C4-2B (cell line): ENCODE measurements around the gene KIF26B.
A peak's percentile ranks its signal among the peaks of the same experiment; 100 is the strongest.

ENCODE experiments used
- H3K27ac ChIP-seq: fragments of 450-650 bp; 2 replicates; pipeline ENCODE4 v1.5.1; 2017
- CTCF ChIP-seq: fragments of 450-650 bp; conservative IDR thresholded peaks from 2 replicates; pipeline ENCODE4 v1.5.1; 2017; ENCODE audit warnings: mild to moderate bottlenecking
- ZFX ChIP-seq: fragments of 450-650 bp; IDR thresholded peaks from 2 replicates; pipeline ENCODE4 v1.6.1; 2017

The KIF26B gene

GRCh38 chr1:245652660-245653427, 498.1 kb downstream of the KIF26B start:
- TF ChIP-seq CTCF (no peak), ZFX (no peak)
- no peak overlapping the region for H3K27ac ChIP-seq

- no peak for TF ChIP-seq CTCF
- TF ChIP-seq ZFX: no peak
- H3K27ac ChIP-seq: no peak overlapping the region
Observed at GRCh38 chr1:245654460-245655050, 499.8 kb downstream of the KIF26B start.

- TF ChIP-seq ZFX (0 out of 2 replicates have a peak, but pooled peaks have one; percentile 14), CTCF (no peak)
Observed at GRCh38 chr1:245656189-245656717, 501.5 kb downstream of the KIF26B start.

GRCh38 chr1:245657371-245657770, 502.6 kb downstream of the KIF26B start:
- no peak for TF ChIP-seq CTCF
- TF ChIP-seq ZFX: no peak
- no peak overlapping the region for H3K27ac ChIP-seq

More at GRCh38 chr1:245656189-245656717, 501.5 kb downstream of the KIF26B start:
- H3K27ac ChIP-seq: no peak overlapping the region

- H3K27ac ChIP-seq: no peak overlapping the region
- TF ChIP-seq CTCF (no peak), ZFX (no peak)
Observed at GRCh38 chr1:245663373-245663772, 508.6 kb downstream of the KIF26B start.

GRCh38 chr1:245663841-245664240, 509.1 kb downstream of the KIF26B start:
- no peak overlapping the region for H3K27ac ChIP-seq
- TF ChIP-seq CTCF (no peak), ZFX (no peak)

- TF ChIP-seq CTCF (no peak), ZFX (no peak)
- H3K27ac ChIP-seq: no peak overlapping the region
Observed at GRCh38 chr1:245666412-245666811, 511.6 kb downstream of the KIF26B start.
